GM23338 (cell line): ENCODE data around the gene HEXB. TPM values are rescaled to one million over a fixed set of nuclear protein-coding genes. Genes with fewer than 3 reads are reported as not detected.
"Not testable (repeated sequence)": the region's sequence is repeated elsewhere in the genome, so short reads cannot be mapped to it uniquely, and the experiment has no call there.

ENCODE experiments used
- ATAC-seq: fragments of 200-7000 bp; cut with Tn5 transposase; 3 replicates; pipeline ENCODE4 v1.9.1; 2020
- DNase-seq: peaks from one replicate; pipeline ENCODE4 v3.0.0-alpha.2; 2015; ENCODE audit warnings: low spot score
- H2AFZ ChIP-seq: fragments of 200-600 bp; sonication (generic); 2 replicates; pipeline ENCODE4 v1.8.0; 2016; ENCODE audit warnings: antibody characterized with exemption, mild to moderate bottlenecking, moderate library complexity
- H3F3A ChIP-seq: fragments of 200-600 bp; sonication (generic); replicated peaks from 2 replicates; pipeline ENCODE4 v1.8.0; 2017; ENCODE audit warnings: antibody characterized with exemption, mixed run types, low read depth
- H3K27ac ChIP-seq: fragments of 200-600 bp; sonication (generic); 2 replicates; pipeline ENCODE4 v1.6.1; 2016; ENCODE audit warnings: low read depth
- H3K27me3 ChIP-seq: fragments of 200-600 bp; sonication (generic); 2 replicates; pipeline ENCODE4 v1.8.0; 2016; ENCODE audit warnings: mild to moderate bottlenecking, mixed run types, moderate library complexity; ENCODE audit not compliant: insufficient read depth
- H3K36me3 ChIP-seq: fragments of 200-600 bp; sonication (generic); 2 replicates; pipeline ENCODE4 v1.8.0; 2016; ENCODE audit warnings: mild to moderate bottlenecking; ENCODE audit not compliant: insufficient read depth
- H3K4me1 ChIP-seq: fragments of 200-600 bp; sonication (generic); 2 replicates; pipeline ENCODE4 v1.8.0; 2016; ENCODE audit warnings: mild to moderate bottlenecking, moderate library complexity; ENCODE audit not compliant: insufficient read depth
- H3K4me2 ChIP-seq: fragments of 200-600 bp; sonication (generic); 2 replicates; pipeline ENCODE4 v1.7.1; 2017; ENCODE audit warnings: mixed run types
- H3K4me3 ChIP-seq: fragments of 200-600 bp; sonication (generic); 2 replicates; pipeline ENCODE4 v1.6.1; 2016; ENCODE audit warnings: mixed run types
- H3K79me2 ChIP-seq: fragments of 200-600 bp; sonication (generic); replicated peaks from 2 replicates; pipeline ENCODE4 v1.8.0; 2017; ENCODE audit warnings: mild to moderate bottlenecking; ENCODE audit not compliant: insufficient read depth
- H3K9me2 ChIP-seq: fragments of 200-600 bp; sonication (generic); 2 replicates; pipeline ENCODE4 v1.8.0; 2017; ENCODE audit not compliant: insufficient read depth
- H4K20me1 ChIP-seq: fragments of 200-600 bp; sonication (generic); replicated peaks from 2 replicates; pipeline ENCODE4 v1.8.0; 2017; ENCODE audit warnings: mild to moderate bottlenecking; ENCODE audit not compliant: insufficient read depth
- H3K27ac Mint-ChIP-seq: 2 replicates; pipeline ENCODE4 v1.8.0; 2020; ENCODE audit warnings: inconsistent platforms, mild to moderate bottlenecking, moderate library complexity, mixed read lengths
- H3K27me3 Mint-ChIP-seq: 3 replicates; pipeline ENCODE4 v1.8.0; 2022; ENCODE audit warnings: low read depth, mild to moderate bottlenecking, moderate library complexity, mixed read lengths, inconsistent platforms; ENCODE audit not compliant: insufficient read depth, poor library complexity
- H3K36me3 Mint-ChIP-seq: 3 replicates; pipeline ENCODE4 v1.8.0; 2021; ENCODE audit warnings: low read depth, mild to moderate bottlenecking, inconsistent platforms, moderate library complexity, mixed read lengths
- H3K4me1 Mint-ChIP-seq: 3 replicates; pipeline ENCODE4 v1.8.0; 2020; ENCODE audit warnings: mild to moderate bottlenecking, inconsistent platforms, mixed read lengths
- H3K4me3 Mint-ChIP-seq: 3 replicates; pipeline ENCODE4 v1.8.0; 2021; ENCODE audit warnings: moderate library complexity, mild to moderate bottlenecking, inconsistent platforms, mixed read lengths
- H3K9me3 Mint-ChIP-seq: 3 replicates; pipeline ENCODE4 v1.8.0; 2020; ENCODE audit warnings: moderate library complexity, mild to moderate bottlenecking, inconsistent platforms, mixed read lengths
- CTCF ChIP-seq, 2 experiments: fragments of 200-600 bp in 1 of 2; sonication (generic) in 1 of 2; conservative IDR thresholded peaks; 2 replicates each; pipeline versions ENCODE4 v1.5.1 to v1.6.1; 2016 to 2017; ENCODE audit warnings: antibody characterized with exemption in 2 of 2, low read depth in 2 of 2, mild to moderate bottlenecking in 2 of 2, moderate library complexity in 1 of 2
- NANOG ChIP-seq: IDR thresholded peaks from 2 replicates; pipeline ENCODE4 v1.6.1; 2016; ENCODE audit warnings: antibody characterized with exemption, borderline replicate concordance
- STAT1 ChIP-seq: IDR thresholded peaks from one replicate; pipeline ENCODE4 v1.6.1; 2016; ENCODE audit warnings: antibody characterized with exemption; ENCODE audit not compliant: unreplicated experiment
- ZNF331 ChIP-seq: fragments of 250-450 bp; sonication (Bioruptor Pico); IDR thresholded peaks from 2 replicates; pipeline ENCODE4 v1.5.0; 2020; ENCODE audit warnings: low read depth, mild to moderate bottlenecking, moderate library complexity
- polyA plus RNA-seq: library from polyadenylated mRNA; unstranded; fragments of >200 nt; fragmentation: Nextera tagmentation; extraction: Ambion mirVana; gene quantifications from 2 replicates; pipeline ENCODE4 v1.2.1, GENCODE V29; 2016
- total RNA-seq: library from RNA; depleted of rRNA; stranded (reverse); fragments of >200 nt; shearing (Covaris generic); gene quantifications from 2 replicates; pipeline ENCODE4 v1.2.3, GENCODE V29; 2014
- TF ChIP-seq, protein P1 (sequence below): fragments of 250-450 bp; sonication (Bioruptor Pico); IDR thresholded peaks from 2 replicates; pipeline ENCODE4 v1.5.0; 2020; ENCODE audit warnings: mild to moderate bottlenecking, moderate library complexity

The HEXB gene
- total and polyA plus RNA-seq, 2 experiments from 2014 or later = 49.2 to 70.8 TPM

DNA sequence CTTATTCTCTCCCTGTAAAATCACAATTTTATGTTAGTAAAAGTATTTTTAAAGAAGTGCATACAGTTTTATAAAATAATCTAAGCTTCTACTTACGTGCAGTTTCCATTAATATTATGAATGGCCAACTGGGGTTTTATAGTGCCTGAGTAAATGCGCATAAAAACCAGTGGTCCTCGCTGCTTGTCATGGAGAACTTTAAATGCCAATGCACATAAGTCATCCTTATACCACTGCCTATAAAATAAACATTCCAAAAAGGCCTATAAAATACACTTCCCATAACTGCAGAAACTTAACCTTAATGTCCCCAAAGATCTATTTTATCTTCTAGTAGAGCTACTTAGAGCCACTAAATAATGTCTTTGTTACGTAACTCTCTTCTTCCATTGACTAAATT, 53.4 kb downstream of the HEXB start:
- Mint-ChIP-seq H3K9me3 (no peaks in the 10 kb centered on the region), H3K4me1 (no peaks in the 10 kb centered on the region), H3K4me3 (no peak overlapping the region), H3K36me3 (peaks cover 4% of the 10 kb centered on the region; the same call in 2 of the 3 replicates), H3K27ac (no peak overlapping the region; the same call in 1 of the 2 replicates), H3K27me3 (no peaks in the 10 kb centered on the region)
- TF ChIP-seq NANOG = no peak
- no peak for TF ChIP-seq CTCF (conservative IDR thresholded peaks at IDR 0.05; ENCODE audit: low read depth in 2 of 2)
- no peak for TF ChIP-seq STAT1
- Histone ChIP-seq H3F3A (no peaks in the 10 kb centered on the region), H3K27ac (no peak overlapping the region), H3K4me2 (no peak overlapping the region), H3K36me3 (no peaks in the 10 kb centered on the region), H4K20me1 (no peaks in the 10 kb centered on the region), H3K79me2 (no peaks in the 10 kb centered on the region), H3K4me3 (no peak overlapping the region), H3K4me1 (no peaks in the 10 kb centered on the region), H2AFZ (no peak overlapping the region), H3K9me2 (no peaks in the 10 kb centered on the region), H3K27me3 (no peaks in the 10 kb centered on the region)
- ATAC-seq (no peak), DNase-seq (no peak)

DNA sequence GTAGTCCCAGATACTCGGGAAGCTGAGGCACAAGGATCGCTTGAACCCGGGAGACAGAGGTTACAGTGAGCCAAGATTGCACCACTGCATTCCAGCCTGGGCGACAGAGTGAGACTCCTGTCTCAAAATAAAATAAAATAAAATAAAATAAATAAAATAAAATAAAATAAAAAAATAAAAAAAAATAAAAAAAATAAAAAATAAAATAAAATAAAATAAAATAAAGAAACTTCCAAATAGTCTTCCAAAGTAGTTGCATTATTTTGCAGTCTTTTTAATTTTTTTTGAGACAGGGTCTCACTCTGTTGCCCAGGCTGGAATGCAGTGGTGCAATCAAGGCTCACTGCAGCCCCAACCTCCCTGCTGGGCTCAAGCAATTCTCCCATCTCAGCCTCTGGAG, 63.7 kb downstream of the HEXB start:
- not testable (repeated sequence) for ATAC-seq, H3K4me1 ChIP-seq, H2AFZ ChIP-seq, H3K9me3 Mint-ChIP-seq, DNase-seq, H3K79me2 ChIP-seq, H3K4me2 ChIP-seq, H3K4me3 Mint-ChIP-seq, H3K27ac Mint-ChIP-seq, H4K20me1 ChIP-seq, H3K27me3 Mint-ChIP-seq, H3K9me2 ChIP-seq, H3K4me1 Mint-ChIP-seq, H3K27me3 ChIP-seq, H3K27ac ChIP-seq, H3F3A ChIP-seq, H3K4me3 ChIP-seq
- H3K36me3 ChIP-seq = peaks cover 19% of the 10 kb centered on the region
- H3K36me3 Mint-ChIP-seq = peaks cover 31% of the 10 kb centered on the region; the same call in 2 of the 3 replicates

GRCh38 chr5:74761241-74761640, 76.2 kb downstream of the HEXB start:
- Mint-ChIP-seq H3K4me1 (peaks cover 5% of the 10 kb centered on the region), H3K9me3 (no peaks in the 10 kb centered on the region), H3K4me3 (no peak overlapping the region), H3K27ac (no peak overlapping the region), H3K36me3 (peaks cover 33% of the 10 kb centered on the region), H3K27me3 (peaks cover 1% of the 10 kb centered on the region)
- no peaks in the 10 kb centered on the region for H3K9me2 ChIP-seq
- H3K4me1 ChIP-seq = no peaks in the 10 kb centered on the region; the same call in 1 of the 2 replicates
- DNase-seq (no peak), ATAC-seq (no peak)
- H3K4me2 ChIP-seq = no peak overlapping the region
- peaks cover 40% of the 10 kb centered on the region for H3K79me2 ChIP-seq
- no peak overlapping the region for H2AFZ ChIP-seq
- H3F3A ChIP-seq = no peaks in the 10 kb centered on the region
- H3K4me3 ChIP-seq = no peak overlapping the region
- peaks cover 35% of the 10 kb centered on the region; the same call in 1 of the 2 replicates for H3K36me3 ChIP-seq
- H3K27me3 ChIP-seq = no peaks in the 10 kb centered on the region
- no peak overlapping the region for H3K27ac ChIP-seq
- H4K20me1 ChIP-seq = 0 out of 2 replicates have a peak, but pooled peaks cover 2% of the 10 kb centered on the region
- no peak for TF ChIP-seq CTCF (conservative IDR thresholded peaks at IDR 0.05; ENCODE audit: low read depth in 2 of 2)
- no peak for TF ChIP-seq ZNF331 (CRISPR knock-in tag)
- TF ChIP-seq, protein P1, sequence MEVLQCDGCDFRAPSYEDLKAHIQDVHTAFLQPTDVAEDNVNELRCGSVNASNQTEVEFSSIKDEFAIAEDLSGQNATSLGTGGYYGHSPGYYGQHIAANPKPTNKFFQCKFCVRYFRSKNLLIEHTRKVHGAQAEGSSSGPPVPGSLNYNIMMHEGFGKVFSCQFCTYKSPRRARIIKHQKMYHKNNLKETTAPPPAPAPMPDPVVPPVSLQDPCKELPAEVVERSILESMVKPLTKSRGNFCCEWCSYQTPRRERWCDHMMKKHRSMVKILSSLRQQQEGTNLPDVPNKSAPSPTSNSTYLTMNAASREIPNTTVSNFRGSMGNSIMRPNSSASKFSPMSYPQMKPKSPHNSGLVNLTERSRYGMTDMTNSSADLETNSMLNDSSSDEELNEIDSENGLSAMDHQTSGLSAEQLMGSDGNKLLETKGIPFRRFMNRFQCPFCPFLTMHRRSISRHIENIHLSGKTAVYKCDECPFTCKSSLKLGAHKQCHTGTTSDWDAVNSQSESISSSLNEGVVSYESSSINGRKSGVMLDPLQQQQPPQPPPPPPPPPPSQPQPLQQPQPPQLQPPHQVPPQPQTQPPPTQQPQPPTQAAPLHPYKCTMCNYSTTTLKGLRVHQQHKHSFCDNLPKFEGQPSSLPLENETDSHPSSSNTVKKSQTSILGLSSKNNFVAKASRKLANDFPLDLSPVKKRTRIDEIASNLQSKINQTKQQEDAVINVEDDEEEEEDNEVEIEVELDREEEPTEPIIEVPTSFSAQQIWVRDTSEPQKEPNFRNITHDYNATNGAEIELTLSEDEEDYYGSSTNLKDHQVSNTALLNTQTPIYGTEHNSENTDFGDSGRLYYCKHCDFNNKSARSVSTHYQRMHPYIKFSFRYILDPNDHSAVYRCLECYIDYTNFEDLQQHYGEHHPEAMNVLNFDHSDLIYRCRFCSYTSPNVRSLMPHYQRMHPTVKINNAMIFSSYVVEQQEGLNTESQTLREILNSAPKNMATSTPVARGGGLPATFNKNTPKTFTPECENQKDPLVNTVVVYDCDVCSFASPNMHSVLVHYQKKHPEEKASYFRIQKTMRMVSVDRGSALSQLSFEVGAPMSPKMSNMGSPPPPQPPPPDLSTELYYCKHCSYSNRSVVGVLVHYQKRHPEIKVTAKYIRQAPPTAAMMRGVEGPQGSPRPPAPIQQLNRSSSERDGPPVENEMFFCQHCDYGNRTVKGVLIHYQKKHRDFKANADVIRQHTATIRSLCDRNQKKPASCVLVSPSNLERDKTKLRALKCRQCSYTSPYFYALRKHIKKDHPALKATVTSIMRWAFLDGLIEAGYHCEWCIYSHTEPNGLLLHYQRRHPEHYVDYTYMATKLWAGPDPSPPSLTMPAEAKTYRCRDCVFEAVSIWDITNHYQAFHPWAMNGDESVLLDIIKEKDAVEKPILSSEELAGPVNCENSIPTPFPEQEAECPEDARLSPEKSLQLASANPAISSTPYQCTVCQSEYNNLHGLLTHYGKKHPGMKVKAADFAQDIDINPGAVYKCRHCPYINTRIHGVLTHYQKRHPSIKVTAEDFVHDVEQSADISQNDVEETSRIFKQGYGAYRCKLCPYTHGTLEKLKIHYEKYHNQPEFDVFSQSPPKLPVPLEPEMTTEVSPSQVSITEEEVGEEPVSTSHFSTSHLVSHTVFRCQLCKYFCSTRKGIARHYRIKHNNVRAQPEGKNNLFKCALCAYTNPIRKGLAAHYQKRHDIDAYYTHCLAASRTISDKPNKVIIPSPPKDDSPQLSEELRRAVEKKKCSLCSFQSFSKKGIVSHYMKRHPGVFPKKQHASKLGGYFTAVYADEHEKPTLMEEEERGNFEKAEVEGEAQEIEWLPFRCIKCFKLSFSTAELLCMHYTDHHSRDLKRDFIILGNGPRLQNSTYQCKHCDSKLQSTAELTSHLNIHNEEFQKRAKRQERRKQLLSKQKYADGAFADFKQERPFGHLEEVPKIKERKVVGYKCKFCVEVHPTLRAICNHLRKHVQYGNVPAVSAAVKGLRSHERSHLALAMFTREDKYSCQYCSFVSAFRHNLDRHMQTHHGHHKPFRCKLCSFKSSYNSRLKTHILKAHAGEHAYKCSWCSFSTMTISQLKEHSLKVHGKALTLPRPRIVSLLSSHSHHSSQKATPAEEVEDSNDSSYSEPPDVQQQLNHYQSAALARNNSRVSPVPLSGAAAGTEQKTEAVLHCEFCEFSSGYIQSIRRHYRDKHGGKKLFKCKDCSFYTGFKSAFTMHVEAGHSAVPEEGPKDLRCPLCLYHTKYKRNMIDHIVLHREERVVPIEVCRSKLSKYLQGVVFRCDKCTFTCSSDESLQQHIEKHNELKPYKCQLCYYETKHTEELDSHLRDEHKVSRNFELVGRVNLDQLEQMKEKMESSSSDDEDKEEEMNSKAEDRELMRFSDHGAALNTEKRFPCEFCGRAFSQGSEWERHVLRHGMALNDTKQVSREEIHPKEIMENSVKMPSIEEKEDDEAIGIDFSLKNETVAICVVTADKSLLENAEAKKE (CRISPR knock-in tag) = no peak
- no peak for TF ChIP-seq STAT1
